IMR-90 (cell line): ENCODE data around the gene TMEM62. TPM values are rescaled to one million over a fixed set of nuclear protein-coding genes. Genes with fewer than 3 reads are reported as not detected.

ENCODE experiments used
- ATAC-seq: fragments of 200-7000 bp; cut with Tn5 transposase; 2 replicates; pipeline ENCODE4 v1.9.1; 2020; ENCODE audit warnings: low read depth, mild to moderate bottlenecking, moderate library complexity
- BruUV-seq: library from RNA; stranded (reverse); fragments of 400-500 nt; replicated peaks from 2 replicates; lab custom pipeline; 2021; lab: Mats Ljungman, UMichigan
- CTCF ChIA-PET: fragments of 300-600 bp; formaldehyde crosslinking; extraction: SDS; loops from one replicate; lab custom pipeline; 2021; ENCODE audit warnings: antibody characterized with exemption; lab: Yijun Ruan, JAX
- POLR2A ChIA-PET: fragments of 300-600 bp; sonication (Branson Sonifier 250); formaldehyde crosslinking; loops from one replicate; lab custom pipeline; 2022; ENCODE audit warnings: antibody characterized with exemption; ENCODE audit not compliant: unreplicated experiment; lab: Charles Lee
- DNase-seq: peaks from one replicate; pipeline ENCODE4 v3.0.0; 2013
- H2AFZ ChIP-seq: replicated peaks from 2 replicates; pipeline ENCODE3; 2013; ENCODE audit warnings: low read length, mild to moderate bottlenecking; ENCODE audit not compliant: poor library complexity
- H2AK5ac ChIP-seq: 2 replicates; pipeline ENCODE4 v1.6.1; 2013; ENCODE audit warnings: low read depth, low read length, inconsistent platforms
- H2AK9ac ChIP-seq: replicated peaks from 2 replicates; pipeline ENCODE3; 2013; ENCODE audit warnings: mild to moderate bottlenecking, low read depth, low read length, moderate library complexity; ENCODE audit not compliant: poor library complexity
- H2BK120ac ChIP-seq: 2 replicates; pipeline ENCODE4 v1.6.1; 2013; ENCODE audit warnings: low read depth, low read length, inconsistent platforms
- H2BK15ac ChIP-seq: 3 replicates; pipeline ENCODE4 v1.6.1; 2013; ENCODE audit warnings: low read depth, low read length, inconsistent platforms
- H2BK20ac ChIP-seq: 2 replicates; pipeline ENCODE4 v1.6.1; 2013; ENCODE audit warnings: low read depth, mild to moderate bottlenecking, inconsistent platforms, low read length, moderate library complexity
- H2BK5ac ChIP-seq: 2 replicates; pipeline ENCODE4 v1.6.1; 2013; ENCODE audit warnings: mild to moderate bottlenecking, low read depth, low read length, inconsistent platforms; ENCODE audit not compliant: poor library complexity, severe bottlenecking
- H3K14ac ChIP-seq: replicated peaks from 2 replicates; pipeline ENCODE4 v1.6.1; 2013; ENCODE audit warnings: low read depth, low read length, inconsistent platforms
- H3K18ac ChIP-seq: 2 replicates; pipeline ENCODE4 v1.6.1; 2013; ENCODE audit warnings: low read depth, low read length, control low read depth
- H3K23ac ChIP-seq: 2 replicates; pipeline ENCODE4 v1.6.1; 2013; ENCODE audit warnings: low read depth, low read length, inconsistent platforms
- H3K27ac ChIP-seq: 2 replicates; pipeline ENCODE4 v1.5.1; 2013; ENCODE audit warnings: mild to moderate bottlenecking, control low read depth, low read length; ENCODE audit not compliant: insufficient read depth
- H3K27me3 ChIP-seq: 2 replicates; pipeline ENCODE4 v1.6.1; 2013; ENCODE audit warnings: low read length; ENCODE audit not compliant: control insufficient read depth, insufficient read depth
- H3K36me3 ChIP-seq: 2 replicates; pipeline ENCODE4 v1.6.1; 2013; ENCODE audit warnings: low read length, mixed read lengths; ENCODE audit not compliant: control insufficient read depth, insufficient read depth
- H3K4ac ChIP-seq: 2 replicates; pipeline ENCODE4 v1.6.1; 2013; ENCODE audit warnings: low read depth, low read length, inconsistent platforms
- H3K4me1 ChIP-seq: 2 replicates; pipeline ENCODE4 v1.6.1; 2013; ENCODE audit warnings: low read length, mixed read lengths; ENCODE audit not compliant: control insufficient read depth, insufficient read depth
- H3K4me2 ChIP-seq: 2 replicates; pipeline ENCODE4 v1.6.1; 2013; ENCODE audit warnings: low read depth, mild to moderate bottlenecking, control low read depth, low read length, moderate library complexity
- H3K4me3 ChIP-seq: 2 replicates; pipeline ENCODE4 v1.5.1; 2013; ENCODE audit warnings: low read depth, mild to moderate bottlenecking, control low read depth, low read length, moderate library complexity; ENCODE audit not compliant: insufficient read depth
- H3K56ac ChIP-seq: 2 replicates; pipeline ENCODE4 v1.6.1; 2013; ENCODE audit warnings: low read length, inconsistent platforms; ENCODE audit not compliant: insufficient read depth; ENCODE audit errors: extremely low read depth
- H3K79me1 ChIP-seq, 2 experiments: 2 replicates each; pipeline ENCODE4 v1.6.1; 2013; ENCODE audit warnings: low read length in 2 of 2, inconsistent platforms in 1 of 2, low read depth in 1 of 2
- H3K9ac ChIP-seq: 2 replicates; pipeline ENCODE4 v1.6.1; 2013; ENCODE audit warnings: low read depth, low read length, control low read depth
- H3K9me1 ChIP-seq: 2 replicates; pipeline ENCODE4 v1.6.1; 2013; ENCODE audit warnings: low read length, inconsistent platforms; ENCODE audit not compliant: insufficient read depth
- H3K9me3 ChIP-seq: 2 replicates; pipeline ENCODE4 v1.6.1; 2013; ENCODE audit warnings: low read length; ENCODE audit not compliant: control insufficient read depth, insufficient read depth
- H4K20me1 ChIP-seq: 2 replicates; pipeline ENCODE4 v1.6.1; 2013; ENCODE audit warnings: low read length, inconsistent platforms; ENCODE audit not compliant: insufficient read depth
- H4K5ac ChIP-seq: 2 replicates; pipeline ENCODE4 v1.6.1; 2013; ENCODE audit warnings: mild to moderate bottlenecking, low read depth, low read length, control low read depth
- H4K8ac ChIP-seq, 2 experiments: 2 replicates each; pipeline ENCODE4 v1.6.1; 2013; ENCODE audit warnings: low read depth in 2 of 2, low read length in 2 of 2, control low read depth in 1 of 2, inconsistent platforms in 1 of 2
- H4K91ac ChIP-seq: 2 replicates; pipeline ENCODE4 v1.6.1; 2013; ENCODE audit warnings: low read depth, low read length, inconsistent platforms; ENCODE audit not compliant: insufficient read depth
- CHD1 ChIP-seq: IDR thresholded peaks from 2 replicates; pipeline ENCODE4 v1.6.1; 2012; ENCODE audit warnings: low read depth, low read length, improper control_type of control experiment
- FOS ChIP-seq: fragments of 150-350 bp; IDR thresholded peaks from 2 replicates; pipeline ENCODE4 v1.6.1; 2016; ENCODE audit warnings: low read depth, low read length
- MAZ ChIP-seq: IDR thresholded peaks from 2 replicates; pipeline ENCODE4 v1.6.1; 2012; ENCODE audit warnings: low read depth, mild to moderate bottlenecking, low read length, improper control_type of control experiment, moderate library complexity, borderline replicate concordance
- MXI1 ChIP-seq: IDR thresholded peaks from 2 replicates; pipeline ENCODE4 v1.6.1; 2012; ENCODE audit warnings: low read depth, mild to moderate bottlenecking, low read length, moderate library complexity, borderline replicate concordance
- POLR2A ChIP-seq: IDR thresholded peaks from 2 replicates; pipeline ENCODE4 v1.6.1; 2012; ENCODE audit warnings: mild to moderate bottlenecking, low read depth, low read length
- RAD21 ChIP-seq: IDR thresholded peaks from 2 replicates; pipeline ENCODE4 v1.6.1; 2012; ENCODE audit warnings: low read length, improper control_type of control experiment
- SMC3 ChIP-seq: fragments of 150-350 bp; IDR thresholded peaks from 2 replicates; pipeline ENCODE4 v1.6.1; 2016; ENCODE audit warnings: low read depth, mild to moderate bottlenecking, antibody characterized with exemption, low read length, moderate library complexity
- WGBS, 2 experiments: methylation state at CpG; one replicate each; pipeline versions ENCODE4 v1.1.5 to v1.1.7; 2013; ENCODE audit warnings: missing lambda C conversion rate in 2 of 2; ENCODE audit not compliant: insufficient read length in 1 of 2; ENCODE audit errors: extremely low coverage in 2 of 2; 5-methylcytosine and 5-hydroxymethylcytosine counted together
- dilution Hi-C: fragments of 300-500 bp; cut with HindIII; formaldehyde crosslinking; loops from one replicate; pipeline ENCODE4 v1.14.3; 2018; ENCODE audit warnings: low sequenced_read_pairs; ENCODE audit not compliant: unreplicated experiment
- in situ Hi-C: fragments of 300-500 bp; cut with MboI; formaldehyde crosslinking; loops from 3 replicates; pipeline ENCODE4 v1.14.3; 2019; ENCODE audit warnings: low sequenced_read_pairs, inconsistent platforms, mixed read lengths
- intact Hi-C: fragments of 100-400 bp; cut with micrococcal nuclease; formaldehyde crosslinking; loops from 2 replicates; pipeline ENCODE4 v1.10.0; 2022
- polyA plus RNA-seq, 3 experiments: library from polyadenylated mRNA; depleted of rRNA; stranded (reverse); fragments of >200 nt; gene quantifications; 2 replicates each; pipeline ENCODE4 v1.2.3, GENCODE V29; 2012; ENCODE audit warnings: low replicate concordance in 1 of 3
- total RNA-seq: library from RNA; depleted of rRNA; stranded (reverse); fragments of >200 nt; gene quantifications from 2 replicates; pipeline ENCODE4 v1.2.3, GENCODE V29; 2012
- TF ChIP-seq, protein P1 (sequence below): conservative IDR thresholded peaks from 2 replicates; pipeline ENCODE4 v1.5.1; 2012; ENCODE audit warnings: mild to moderate bottlenecking, low read depth, low read length, improper control_type of control experiment

Gene TMEM62
- total and polyA plus RNA-seq, 2 of the 4 experiments (the other 2 are of a cell fraction): 3.7 to 5.6 TPM

DNA sequence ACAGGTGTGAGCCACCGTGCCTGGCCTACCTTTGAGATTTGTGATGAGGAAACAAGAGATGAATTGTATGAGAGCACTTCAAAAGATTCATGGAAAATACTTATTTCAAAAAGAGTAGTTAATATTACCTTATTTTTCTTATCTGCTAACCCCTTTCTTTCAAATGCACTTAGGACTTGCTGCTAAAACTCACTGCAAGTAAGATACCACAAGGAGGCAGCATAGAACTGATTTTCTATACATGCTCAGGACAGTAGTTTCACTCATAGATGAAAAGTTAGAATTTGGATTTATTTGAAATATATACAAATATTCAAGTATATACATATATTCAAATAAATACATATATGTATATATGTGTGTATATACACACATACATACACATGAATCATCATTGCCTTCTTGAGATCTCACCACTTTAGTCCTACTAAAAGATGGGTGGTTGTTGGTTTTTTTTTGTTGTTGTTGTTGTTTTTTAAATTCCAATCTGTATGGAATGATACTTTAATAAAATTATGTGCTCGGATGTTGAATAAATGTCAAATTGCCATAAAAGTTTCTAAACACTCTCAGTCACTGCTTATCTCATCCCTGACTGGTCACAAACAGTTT, 54.3 kb downstream of the TMEM62 start:
- no peak overlapping the region for H2BK120ac ChIP-seq
- no peak for ATAC-seq
- peaks cover 4% of the 10 kb centered on the region for H3K9me1 ChIP-seq
- no peaks in the 10 kb centered on the region for H4K20me1 ChIP-seq
- H3K4me1 ChIP-seq: no peaks in the 10 kb centered on the region
- H3K36me3 ChIP-seq: peaks cover 12% of the 10 kb centered on the region
- no CpG with 5 or more reads among the region's 2 CpGs for WGBS, 2 experiments
- no peak overlapping the region for H3K9ac ChIP-seq
- no peaks in the 10 kb centered on the region for H3K27me3 ChIP-seq
- H2AFZ ChIP-seq: no peak overlapping the region
- H3K4me3 ChIP-seq: no peak overlapping the region
- ChIA-PET POLR2A (no interaction called here), CTCF (no interaction called here)
- in situ Hi-C loops (loop anchor here (5.0 kb wide), 1 partner anchor 95 kb away; no protein-coding TSS in a partner anchor), intact Hi-C loops (loop anchor here (1.0 to 10.0 kb wide), 3 partner anchors 93 to 485 kb away; no protein-coding TSS in a partner anchor), dilution Hi-C loops (no loop called here)
- no peak for TF ChIP-seq MXI1
- TF ChIP-seq CHD1: no peak
- no peak for TF ChIP-seq MAZ
- TF ChIP-seq FOS: no peak
- TF ChIP-seq, protein P1, sequence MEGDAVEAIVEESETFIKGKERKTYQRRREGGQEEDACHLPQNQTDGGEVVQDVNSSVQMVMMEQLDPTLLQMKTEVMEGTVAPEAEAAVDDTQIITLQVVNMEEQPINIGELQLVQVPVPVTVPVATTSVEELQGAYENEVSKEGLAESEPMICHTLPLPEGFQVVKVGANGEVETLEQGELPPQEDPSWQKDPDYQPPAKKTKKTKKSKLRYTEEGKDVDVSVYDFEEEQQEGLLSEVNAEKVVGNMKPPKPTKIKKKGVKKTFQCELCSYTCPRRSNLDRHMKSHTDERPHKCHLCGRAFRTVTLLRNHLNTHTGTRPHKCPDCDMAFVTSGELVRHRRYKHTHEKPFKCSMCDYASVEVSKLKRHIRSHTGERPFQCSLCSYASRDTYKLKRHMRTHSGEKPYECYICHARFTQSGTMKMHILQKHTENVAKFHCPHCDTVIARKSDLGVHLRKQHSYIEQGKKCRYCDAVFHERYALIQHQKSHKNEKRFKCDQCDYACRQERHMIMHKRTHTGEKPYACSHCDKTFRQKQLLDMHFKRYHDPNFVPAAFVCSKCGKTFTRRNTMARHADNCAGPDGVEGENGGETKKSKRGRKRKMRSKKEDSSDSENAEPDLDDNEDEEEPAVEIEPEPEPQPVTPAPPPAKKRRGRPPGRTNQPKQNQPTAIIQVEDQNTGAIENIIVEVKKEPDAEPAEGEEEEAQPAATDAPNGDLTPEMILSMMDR: peak; percentile 82
- peak; percentile 71 for TF ChIP-seq RAD21
- peak; percentile 76 for TF ChIP-seq SMC3
- TF ChIP-seq POLR2A: no peak
- no peak overlapping the region for H3K18ac ChIP-seq
- H2BK20ac ChIP-seq: no peak overlapping the region
- H3K79me1 ChIP-seq: peaks cover 10 to 13% of the 10 kb centered on the region in 2 experiments
- H3K4ac ChIP-seq: no peak overlapping the region
- H2AK5ac ChIP-seq: no peak overlapping the region
- H4K5ac ChIP-seq: no peak overlapping the region
- no peak overlapping the region for H3K27ac ChIP-seq
- H3K4me2 ChIP-seq: no peak overlapping the region
- peak; percentile 80 for DNase-seq
- no peak overlapping the region for H4K91ac ChIP-seq
- H3K14ac ChIP-seq: no peak overlapping the region
- BruUV-seq: no TSS peak
- H3K56ac ChIP-seq: no peak overlapping the region
- no peak overlapping the region for H4K8ac ChIP-seq
- H3K9me3 ChIP-seq: no peaks in the 10 kb centered on the region
- no peak overlapping the region for H2BK5ac ChIP-seq
- no peak overlapping the region for H2BK15ac ChIP-seq
- H3K23ac ChIP-seq: no peak overlapping the region
- no peak overlapping the region for H2AK9ac ChIP-seq
